Mesenchymal stem cell (in vitro differentiated cells and primary cell): Measurements from ENCODE around the gene GPRC5A.

Experiments
- DNase-seq: peaks from one replicate; pipeline ENCODE4 v3.0.0-alpha.2; 2013
- H2AFZ ChIP-seq: one replicate; pipeline ENCODE4 v1.6.1; 2013; ENCODE audit warnings: low read depth, mild to moderate bottlenecking, control low read depth, inconsistent platforms, low read length, moderate library complexity
- H2AK5ac ChIP-seq: 2 replicates; pipeline ENCODE4 v1.6.1; 2013; ENCODE audit warnings: low read length, moderate library complexity, mild to moderate bottlenecking, inconsistent platforms; ENCODE audit not compliant: severe bottlenecking
- H2BK120ac ChIP-seq: one replicate; pipeline ENCODE4 v1.6.1; 2013; ENCODE audit warnings: low read depth, mild to moderate bottlenecking, inconsistent platforms, low read length, moderate library complexity
- H2BK12ac ChIP-seq, 2 experiments: one replicate each; pipeline ENCODE4 v1.6.1; 2013; ENCODE audit warnings: inconsistent platforms in 2 of 2, low read length in 2 of 2, mild to moderate bottlenecking in 2 of 2, moderate library complexity in 2 of 2, control low read depth in 1 of 2
- H2BK15ac ChIP-seq: one replicate; pipeline ENCODE4 v1.6.1; 2013; ENCODE audit warnings: mild to moderate bottlenecking, low read depth, inconsistent platforms; ENCODE audit not compliant: poor library complexity, severe bottlenecking
- H2BK5ac ChIP-seq: 2 replicates; pipeline ENCODE4 v1.6.1; 2013; ENCODE audit warnings: low read depth, mild to moderate bottlenecking, low read length, control low read depth, inconsistent platforms; ENCODE audit not compliant: poor library complexity, severe bottlenecking
- H3K14ac ChIP-seq, 2 experiments: one replicate each; pipeline ENCODE4 v1.6.1; 2013; ENCODE audit warnings: inconsistent platforms in 2 of 2, low read length in 2 of 2, control low read depth in 1 of 2, mild to moderate bottlenecking in 1 of 2, moderate library complexity in 1 of 2
- H3K18ac ChIP-seq, 2 experiments: one replicate each; pipeline ENCODE4 v1.6.1; 2013; ENCODE audit warnings: inconsistent platforms in 2 of 2, low read length in 2 of 2, control low read depth in 1 of 2, low read depth in 1 of 2, mild to moderate bottlenecking in 1 of 2
- H3K23ac ChIP-seq, 2 experiments: one replicate each; pipeline ENCODE4 v1.6.1; 2013; ENCODE audit warnings: inconsistent platforms in 2 of 2, low read length in 2 of 2, mild to moderate bottlenecking in 2 of 2, moderate library complexity in 2 of 2, control low read depth in 1 of 2
- H3K27ac ChIP-seq: 2 replicates; pipeline ENCODE4 v1.5.1; 2013; ENCODE audit warnings: mild to moderate bottlenecking, moderate library complexity, low read length, control low read depth, inconsistent platforms; ENCODE audit not compliant: poor library complexity, severe bottlenecking
- H3K27me3 ChIP-seq, 2 experiments: 2 replicates each; pipeline versions ENCODE4 v1.6.1 to v1.7.0; 2013; ENCODE audit warnings: low read length in 2 of 2, mild to moderate bottlenecking in 2 of 2, moderate library complexity in 2 of 2, control low read depth in 1 of 2, inconsistent platforms in 1 of 2; ENCODE audit not compliant: control insufficient read depth in 1 of 2, insufficient read depth in 1 of 2
- H3K36me3 ChIP-seq, 2 experiments: 2 replicates each; pipeline versions ENCODE4 v1.6.1 to v1.7.0; 2013; ENCODE audit warnings: low read length in 2 of 2, control low read depth in 1 of 2, inconsistent platforms in 1 of 2, low read depth in 1 of 2, mild to moderate bottlenecking in 1 of 2; ENCODE audit not compliant: insufficient read depth in 2 of 2, control insufficient read depth in 1 of 2
- H3K4ac ChIP-seq, 2 experiments: one replicate each; pipeline ENCODE4 v1.6.1; 2013; ENCODE audit warnings: inconsistent platforms in 2 of 2, low read length in 2 of 2, mild to moderate bottlenecking in 2 of 2, moderate library complexity in 2 of 2, control low read depth in 1 of 2, low read depth in 1 of 2
- H3K4me1 ChIP-seq: 2 replicates; pipeline ENCODE4 v1.6.1; 2013; ENCODE audit warnings: low read depth, low read length, control low read depth; ENCODE audit not compliant: control insufficient read depth, insufficient read depth
- H3K4me2 ChIP-seq: 2 replicates; pipeline ENCODE4 v1.6.1; 2013; ENCODE audit warnings: low read length, mild to moderate bottlenecking, inconsistent platforms; ENCODE audit not compliant: poor library complexity, severe bottlenecking
- H3K4me3 ChIP-seq, 2 experiments: 2 replicates each; pipeline versions ENCODE4 v1.5.1 to v1.7.0; 2013; ENCODE audit warnings: low read length in 2 of 2, mild to moderate bottlenecking in 2 of 2, control low read depth in 1 of 2, low read depth in 1 of 2; ENCODE audit not compliant: insufficient read depth in 1 of 2
- H3K79me1 ChIP-seq: replicated peaks from 2 replicates; pipeline ENCODE4 v1.6.1; 2013; ENCODE audit warnings: mild to moderate bottlenecking, control low read depth, low read length, inconsistent platforms; ENCODE audit not compliant: poor library complexity, severe bottlenecking
- H3K9ac ChIP-seq: 2 replicates; pipeline ENCODE4 v1.7.0; 2013; ENCODE audit warnings: mild to moderate bottlenecking, low read length, moderate library complexity
- H3K9me3 ChIP-seq: 2 replicates; pipeline ENCODE4 v1.7.0; 2013; ENCODE audit warnings: mild to moderate bottlenecking, low read length; ENCODE audit not compliant: control insufficient read depth
- H4K8ac ChIP-seq: one replicate; pipeline ENCODE4 v1.6.1; 2013; ENCODE audit warnings: inconsistent platforms, mild to moderate bottlenecking, low read length, moderate library complexity
- H4K91ac ChIP-seq: one replicate; pipeline ENCODE4 v1.6.1; 2013; ENCODE audit warnings: mild to moderate bottlenecking, low read length, inconsistent platforms
- WGBS: methylation state at CpG from one replicate; pipeline ENCODE4 v1.1.7; 2013; ENCODE audit warnings: mixed read lengths; 5-methylcytosine and 5-hydroxymethylcytosine counted together

GPRC5A gene

GRCh38 chr12:12929696-12930095 lies 38.3 kb downstream of the GPRC5A start:
- no peaks in the 10 kb centered on the region for H3K36me3 ChIP-seq
- DNase-seq: no peak
- H3K9ac ChIP-seq: no peak overlapping the region
- WGBS: 94% methylated on average over 6 of the region's 6 CpGs
- H2BK5ac ChIP-seq: no peak overlapping the region
- no peak overlapping the region for H3K27ac ChIP-seq
- no peak overlapping the region for H3K4me2 ChIP-seq
- no peak overlapping the region for H2BK12ac ChIP-seq
- no peak overlapping the region for H3K14ac ChIP-seq
- H3K4me3 ChIP-seq: no peak overlapping the region
- no peak overlapping the region for H4K91ac ChIP-seq
- no peak overlapping the region for H3K23ac ChIP-seq
- H3K4ac ChIP-seq: no peak overlapping the region
- no peak overlapping the region for H2AK5ac ChIP-seq
- peaks cover 4% of the 10 kb centered on the region for H3K9me3 ChIP-seq
- H3K4me1 ChIP-seq: peaks cover 5% of the 10 kb centered on the region
- no peak overlapping the region for H2BK120ac ChIP-seq
- no peaks in the 10 kb centered on the region for H3K79me1 ChIP-seq
- H2BK15ac ChIP-seq: no peak overlapping the region
- no peak overlapping the region for H2AFZ ChIP-seq
- no peaks in the 10 kb centered on the region for H3K27me3 ChIP-seq
- H4K8ac ChIP-seq: no peak overlapping the region
- no peak overlapping the region for H3K18ac ChIP-seq

GRCh38 chr12:12930633-12931219 lies 39.4 kb downstream of the GPRC5A start:
- WGBS: 100% methylated on average over 1 of the region's 2 CpGs
- H3K4ac ChIP-seq: no peak overlapping the region

GRCh38 chr12:12933742-12934141 lies 42.4 kb downstream of the GPRC5A start:
- no peak overlapping the region for H2AFZ ChIP-seq
- H3K9me3 ChIP-seq: peaks cover 4% of the 10 kb centered on the region
- no peak overlapping the region for H2AK5ac ChIP-seq
- no peak overlapping the region for H3K18ac ChIP-seq
- no peak overlapping the region for H3K9ac ChIP-seq
- no peak for DNase-seq
- no peak overlapping the region for H4K91ac ChIP-seq
- no peak overlapping the region for H3K4me3 ChIP-seq
- no peaks in the 10 kb centered on the region for H3K4me1 ChIP-seq
- no peak overlapping the region for H2BK5ac ChIP-seq
- H3K36me3 ChIP-seq: no peaks in the 10 kb centered on the region
- no peak overlapping the region for H3K4ac ChIP-seq
- no peak overlapping the region for H3K14ac ChIP-seq
- H3K27me3 ChIP-seq: no peaks in the 10 kb centered on the region
- 93% methylated on average over 4 of the region's 4 CpGs for WGBS
- H4K8ac ChIP-seq: no peak overlapping the region
- H2BK120ac ChIP-seq: no peak overlapping the region
- H3K27ac ChIP-seq: no peak overlapping the region
- H2BK15ac ChIP-seq: no peak overlapping the region
- H2BK12ac ChIP-seq: no peak overlapping the region
- H3K23ac ChIP-seq: no peak overlapping the region
- no peak overlapping the region for H3K4me2 ChIP-seq
- no peaks in the 10 kb centered on the region for H3K79me1 ChIP-seq

More at GRCh38 chr12:12930633-12931219, 39.4 kb downstream of the GPRC5A start:
- Histone ChIP-seq H3K9me3 (peaks cover 4% of the 10 kb centered on the region), H2BK15ac (no peak overlapping the region), H3K4me1 (peaks cover 5% of the 10 kb centered on the region), H2BK120ac (no peak overlapping the region), H3K9ac (no peak overlapping the region), H2BK12ac (no peak overlapping the region), H4K91ac (no peak overlapping the region), H3K36me3 (no peaks in the 10 kb centered on the region), H2AK5ac (no peak overlapping the region), H3K4me2 (no peak overlapping the region), H3K14ac (no peak overlapping the region), H3K79me1 (no peaks in the 10 kb centered on the region), H3K4me3 (no peak overlapping the region), H3K18ac (no peak overlapping the region), H3K27me3 (no peaks in the 10 kb centered on the region), H4K8ac (no peak overlapping the region), H3K27ac (no peak overlapping the region), H2AFZ (no peak overlapping the region), H3K23ac (no peak overlapping the region), H2BK5ac (no peak overlapping the region)
- no peak for DNase-seq

- H3K4me1 ChIP-seq: no peaks in the 10 kb centered on the region
- H2AFZ ChIP-seq: no peak overlapping the region
- H4K8ac ChIP-seq: no peak overlapping the region
- H3K4ac ChIP-seq: no peak overlapping the region
- H3K9me3 ChIP-seq: peaks cover 4% of the 10 kb centered on the region
- no peak overlapping the region for H3K9ac ChIP-seq
- no peak overlapping the region for H3K4me3 ChIP-seq
- H2AK5ac ChIP-seq: no peak overlapping the region
- no peak overlapping the region for H3K23ac ChIP-seq
- H3K14ac ChIP-seq: no peak overlapping the region
- H4K91ac ChIP-seq: no peak overlapping the region
- no peak overlapping the region for H2BK15ac ChIP-seq
- no peak for DNase-seq
- no peak overlapping the region for H3K27ac ChIP-seq
- no peak overlapping the region for H2BK12ac ChIP-seq
- no peaks in the 10 kb centered on the region for H3K27me3 ChIP-seq
- no peaks in the 10 kb centered on the region for H3K79me1 ChIP-seq
- no peak overlapping the region for H3K4me2 ChIP-seq
- WGBS: 80% methylated on average over 5 of the region's 8 CpGs
- H2BK120ac ChIP-seq: no peak overlapping the region
- H3K18ac ChIP-seq: no peak overlapping the region
- no peaks in the 10 kb centered on the region for H3K36me3 ChIP-seq
- no peak overlapping the region for H2BK5ac ChIP-seq
Observed at GRCh38 chr12:12934556-12934955, 43.2 kb downstream of the GPRC5A start.
